ENCODE results near the gene AGAP6.
A peak's percentile ranks its signal among the peaks of the same experiment; 100 is the strongest.
"Not testable (repeated sequence)": the region's sequence is repeated elsewhere in the genome, so short reads cannot be mapped to it uniquely, and the experiment has no call there.

The AGAP6 gene

GRCh38 chr10:50025627-50026026 lies 37.4 kb downstream of the AGAP6 start:
- DNase-seq (ENCODE audit: low read depth) = no peak

- no peak for DNase-seq (ENCODE audit: low read depth)
Measured at GRCh38 chr10:50027195-50027594, 39.0 kb downstream of the AGAP6 start.

- DNase-seq (ENCODE audit: low read depth) = peak; percentile 23
Measured at GRCh38 chr10:50033481-50033880, 45.3 kb downstream of the AGAP6 start.

- DNase-seq (ENCODE audit: low read depth) = not testable (repeated sequence)
Measured at GRCh38 chr10:50035337-50035736, 47.1 kb downstream of the AGAP6 start.

GRCh38 chr10:50044941-50045664 lies 56.9 kb downstream of the AGAP6 start:
- DNase-seq (ENCODE audit: low read depth) = peak; percentile 26

- DNase-seq (ENCODE audit: low read depth) = not testable (repeated sequence)
Measured at GRCh38 chr10:50046457-50046856, 58.3 kb downstream of the AGAP6 start.

GRCh38 chr10:50047594-50047993 lies 59.4 kb downstream of the AGAP6 start:
- not testable (repeated sequence) for DNase-seq (ENCODE audit: low read depth)

GRCh38 chr10:50051995-50052660 lies 63.9 kb downstream of the AGAP6 start:
- peak; percentile 42 for DNase-seq (ENCODE audit: low read depth)

- not testable (repeated sequence) for DNase-seq (ENCODE audit: low read depth)
Measured at GRCh38 chr10:50052778-50053376, 64.7 kb downstream of the AGAP6 start.

- not testable (repeated sequence) for DNase-seq (ENCODE audit: low read depth)
Measured at GRCh38 chr10:50055494-50056292, 67.5 kb downstream of the AGAP6 start.

- DNase-seq (ENCODE audit: low read depth) = not testable (repeated sequence)
Measured at GRCh38 chr10:50056654-50057053, 68.4 kb downstream of the AGAP6 start.

GRCh38 chr10:50058727-50059126 lies 70.5 kb downstream of the AGAP6 start:
- DNase-seq (ENCODE audit: low read depth) = not testable (repeated sequence)

GRCh38 chr10:50059946-50060345 lies 71.7 kb downstream of the AGAP6 start:
- not testable (repeated sequence) for DNase-seq (ENCODE audit: low read depth)

Measured in ELR (cell line).